ENCODE measurements around the gene BEST2.

Gene BEST2

GRCh38 chr19:12802267-12803106 is 50.9 kb downstream of the BEST2 start:
- DNase-seq = no peak

GRCh38 chr19:12804051-12804450 is 52.5 kb downstream of the BEST2 start:
- DNase-seq = no peak

- peak; percentile 78 for DNase-seq
Observed at GRCh38 chr19:12806242-12807081, 54.9 kb downstream of the BEST2 start, which contains the start of gene RNASEH2A. Gene RNASEH2A, plus strand, starts transcription at chr19:12806584. Its CDS starts 90 bp downstream, at chr19:12806674.
